Spleen (tissue), 7 donors: ENCODE results near the gene ZNF394.

Experiments
- POLR2A ChIP-seq, 3 donors: fragments of 450-650 bp; IDR thresholded peaks; one replicate each; pipeline ENCODE4 v1.5.1; 2017; ENCODE audit warnings: antibody characterized with exemption in 3 of 3, mild to moderate bottlenecking in 1 of 3
- POLR2AphosphoS5 ChIP-seq, 3 donors: sonication (generic); formaldehyde crosslinking; IDR thresholded peaks; one replicate each; pipeline ENCODE4 v1.5.1; 2017; ENCODE audit warnings: antibody characterized with exemption in 3 of 3
- TF ChIP-seq, protein P1 (sequence below), 11 experiments: fragments of 200-600 bp in 7 of 11; fragments of 450-650 bp in 4 of 11; sonication (generic) in 4 of 11; IDR thresholded peaks in 8 of 11; conservative IDR thresholded peaks in 3 of 11; 1 replicate in 7 of 11; 2 replicates in 4 of 11; pipeline versions ENCODE4 v1.4.0 to v1.8.0; 2016 to 2021; ENCODE audit warnings: antibody characterized with exemption in 11 of 11, inconsistent platforms in 4 of 11, mild to moderate bottlenecking in 1 of 11
- donor health status: DM: no; HTN: no; CAD: no; lungs with moderate emphysema.
- donor health status: DM: no; HTN: no; CAD: no.
- donor health status: DM: no; HTN: no; CAD: no.

DNA sequence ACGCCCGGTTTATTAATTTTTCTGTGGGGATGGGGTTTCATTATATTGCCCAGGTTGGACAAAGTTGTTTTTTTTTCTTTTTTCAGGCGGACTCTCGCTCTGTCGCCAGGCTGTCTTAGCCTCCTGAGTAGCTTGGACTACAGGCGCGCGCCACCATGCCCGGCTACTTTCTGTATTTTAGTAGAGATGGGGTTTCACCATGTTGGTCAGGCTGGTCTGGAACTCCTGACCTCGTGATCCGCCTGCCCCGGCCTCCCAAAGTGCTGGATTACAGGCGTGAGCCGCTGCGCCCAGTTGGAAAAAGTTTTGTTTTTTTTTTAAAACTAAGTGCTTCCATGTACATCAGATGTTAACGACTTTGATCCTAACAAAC, 542 bp upstream of the ZNF394 start:
- TF ChIP-seq, protein P1, sequence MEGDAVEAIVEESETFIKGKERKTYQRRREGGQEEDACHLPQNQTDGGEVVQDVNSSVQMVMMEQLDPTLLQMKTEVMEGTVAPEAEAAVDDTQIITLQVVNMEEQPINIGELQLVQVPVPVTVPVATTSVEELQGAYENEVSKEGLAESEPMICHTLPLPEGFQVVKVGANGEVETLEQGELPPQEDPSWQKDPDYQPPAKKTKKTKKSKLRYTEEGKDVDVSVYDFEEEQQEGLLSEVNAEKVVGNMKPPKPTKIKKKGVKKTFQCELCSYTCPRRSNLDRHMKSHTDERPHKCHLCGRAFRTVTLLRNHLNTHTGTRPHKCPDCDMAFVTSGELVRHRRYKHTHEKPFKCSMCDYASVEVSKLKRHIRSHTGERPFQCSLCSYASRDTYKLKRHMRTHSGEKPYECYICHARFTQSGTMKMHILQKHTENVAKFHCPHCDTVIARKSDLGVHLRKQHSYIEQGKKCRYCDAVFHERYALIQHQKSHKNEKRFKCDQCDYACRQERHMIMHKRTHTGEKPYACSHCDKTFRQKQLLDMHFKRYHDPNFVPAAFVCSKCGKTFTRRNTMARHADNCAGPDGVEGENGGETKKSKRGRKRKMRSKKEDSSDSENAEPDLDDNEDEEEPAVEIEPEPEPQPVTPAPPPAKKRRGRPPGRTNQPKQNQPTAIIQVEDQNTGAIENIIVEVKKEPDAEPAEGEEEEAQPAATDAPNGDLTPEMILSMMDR (IDR thresholded peaks at IDR 0.05 in 8 of 11, conservative IDR thresholded peaks at IDR 0.05 in 3 of 11) = no peak
- TF ChIP-seq POLR2AphosphoS5 (IDR thresholded peaks at IDR 0.05) = no peak
- TF ChIP-seq POLR2A (IDR thresholded peaks at IDR 0.05) = no peak
